ENCODE data around the gene CFAP74.

Gene CFAP74

GRCh38 chr1:1969953-1970716 lies 33.5 kb downstream of the CFAP74 start:
- no peak for DNase-seq (ENCODE audit: low spot score)

GRCh38 chr1:1969505-1969900 lies 34.1 kb downstream of the CFAP74 start:
- no peak for DNase-seq (ENCODE audit: low spot score)

GRCh38 chr1:1968767-1969504 lies 34.6 kb downstream of the CFAP74 start:
- DNase-seq (ENCODE audit: low spot score) = peak; percentile 3

DNA sequence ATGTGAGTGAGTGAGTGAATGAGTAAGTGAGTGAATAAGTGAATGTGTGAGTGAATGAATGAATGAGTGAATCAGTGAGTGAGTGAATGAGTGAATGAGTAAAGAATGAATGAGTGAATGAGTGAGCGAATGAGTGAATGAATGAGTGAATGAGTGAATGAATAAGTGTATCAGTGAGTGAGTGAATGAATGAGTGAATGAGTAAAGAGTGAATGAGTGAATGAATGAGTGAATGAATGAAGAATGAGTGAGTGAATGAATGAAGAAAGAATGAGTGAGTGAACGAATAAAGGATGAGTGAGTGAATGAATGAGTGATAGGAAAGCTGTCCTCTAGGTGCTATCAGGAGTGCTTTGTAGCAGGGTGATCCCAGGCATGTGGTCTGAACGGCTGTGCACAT lies 35.7 kb downstream of the CFAP74 start:
- DNase-seq (ENCODE audit: low spot score) = no peak

GRCh38 chr1:1967151-1967550 lies 36.4 kb downstream of the CFAP74 start:
- no peak for DNase-seq (ENCODE audit: low spot score)

- DNase-seq (ENCODE audit: low spot score) = no peak
Observed at GRCh38 chr1:1966071-1966740, 37.4 kb downstream of the CFAP74 start.

DNA sequence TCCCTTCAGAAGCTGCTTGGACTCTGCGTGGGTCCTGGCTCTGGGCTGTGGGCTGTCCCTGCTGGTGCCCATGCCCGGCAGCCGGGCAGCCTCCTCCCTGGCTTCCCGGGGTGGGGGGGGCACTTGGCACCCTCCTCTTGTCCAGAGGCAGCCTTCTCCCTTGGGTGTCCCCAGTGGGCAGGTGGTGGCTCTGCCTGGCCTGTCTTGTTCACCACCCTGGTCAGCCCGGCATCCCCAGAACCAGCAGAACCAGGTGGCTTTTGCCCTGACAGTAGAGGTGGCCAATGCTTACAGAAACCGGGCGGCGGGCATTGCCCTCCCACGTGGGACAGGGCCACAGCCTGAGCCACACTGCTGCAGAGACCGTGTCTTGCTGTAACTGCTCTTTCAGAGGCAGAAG lies 38.0 kb downstream of the CFAP74 start:
- no peak for DNase-seq (ENCODE audit: low spot score)

- DNase-seq (ENCODE audit: low spot score) = no peak
Observed at GRCh38 chr1:1964811-1965210, 38.8 kb downstream of the CFAP74 start.

DNA sequence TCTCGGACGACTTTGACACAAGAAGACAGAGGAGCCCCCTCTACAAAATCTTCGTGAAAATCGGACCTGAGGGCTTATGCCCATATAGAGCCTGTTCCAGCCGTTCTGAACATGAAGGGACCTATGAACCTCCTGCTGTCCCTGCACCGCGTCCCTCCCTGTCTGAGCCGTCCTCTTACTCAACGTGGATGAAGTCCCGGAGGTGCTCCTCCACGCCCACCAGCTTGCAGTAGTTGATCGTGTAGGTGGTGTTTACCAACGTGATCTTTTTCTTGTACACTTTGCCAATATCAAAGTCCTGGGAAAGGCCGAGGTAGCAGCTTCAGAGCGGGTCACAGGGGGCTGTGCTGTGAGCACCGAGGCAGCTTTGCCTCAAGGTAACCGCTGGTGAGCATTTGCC lies 40.0 kb downstream of the CFAP74 start:
- DNase-seq (ENCODE audit: low spot score) = no peak

GRCh38 chr1:1962752-1963151 lies 40.8 kb downstream of the CFAP74 start:
- no peak for DNase-seq (ENCODE audit: low spot score)

DNA sequence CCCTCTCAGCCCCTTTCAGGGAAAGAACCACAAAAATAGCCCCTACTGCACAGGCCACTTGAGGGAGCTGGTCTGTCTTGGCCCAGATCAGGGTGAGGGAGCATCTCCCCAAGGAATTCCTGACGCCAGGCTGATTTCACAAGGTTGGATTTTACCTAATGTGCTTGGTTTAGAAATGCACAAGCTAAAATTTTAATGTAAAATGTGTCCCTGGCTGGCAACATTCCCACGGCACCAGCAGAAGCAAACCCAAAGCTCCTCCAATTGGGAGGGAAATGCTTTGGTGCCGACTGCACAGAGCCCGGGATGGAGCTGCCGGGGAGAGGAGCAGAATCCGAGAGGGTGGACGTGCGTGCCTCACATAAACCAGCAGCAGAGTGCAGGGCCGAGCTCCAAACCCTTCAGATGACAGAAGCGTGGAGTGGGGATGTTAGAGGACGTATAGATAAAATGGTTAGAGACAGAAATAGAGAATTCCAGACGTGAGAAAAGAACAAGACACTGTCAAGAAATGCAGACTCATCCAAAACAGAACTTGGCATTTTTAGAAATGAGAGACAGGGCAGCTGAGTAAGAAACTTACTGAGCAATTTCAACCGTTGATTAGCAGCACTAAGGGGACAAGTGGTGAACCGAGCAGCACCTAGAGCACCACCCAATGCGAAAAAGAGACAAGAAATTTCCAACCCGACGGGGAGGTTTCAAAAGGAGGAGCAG lies 42.9 kb downstream of the CFAP74 start:
- DNase-seq (ENCODE audit: low spot score) = no peak

DNA sequence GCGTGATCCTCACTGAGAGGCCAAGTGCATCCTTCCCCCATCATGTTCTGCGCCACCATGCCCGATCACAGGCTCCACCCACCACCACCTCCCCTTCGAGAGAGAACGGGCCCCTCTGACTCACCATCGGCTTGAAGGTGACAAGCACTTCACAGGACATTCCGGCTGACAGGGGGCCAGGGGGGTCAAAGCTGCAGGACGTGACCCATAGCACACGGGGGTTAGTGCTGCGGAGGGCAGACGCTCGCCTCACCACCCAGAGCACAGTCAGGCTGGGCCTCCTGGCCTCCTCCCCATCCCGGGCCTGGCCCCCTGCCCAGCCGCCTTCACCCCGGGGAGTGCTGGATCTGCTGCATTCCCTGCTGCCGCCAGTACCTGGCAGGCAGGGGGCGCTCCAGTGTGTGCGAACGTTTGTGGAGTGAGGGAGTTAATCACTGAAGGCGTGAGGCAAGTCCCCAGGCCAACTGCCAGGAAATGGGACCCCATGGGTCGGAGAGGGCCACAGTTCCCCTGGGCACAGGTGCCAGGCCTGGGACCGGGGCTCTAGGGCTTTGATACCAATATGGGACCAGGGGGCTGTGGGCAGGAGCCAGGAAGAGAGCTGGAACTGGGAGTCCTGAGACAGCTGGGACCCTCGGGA lies 43.6 kb downstream of the CFAP74 start:
- peak; percentile 65 for DNase-seq (ENCODE audit: low spot score)

DNA sequence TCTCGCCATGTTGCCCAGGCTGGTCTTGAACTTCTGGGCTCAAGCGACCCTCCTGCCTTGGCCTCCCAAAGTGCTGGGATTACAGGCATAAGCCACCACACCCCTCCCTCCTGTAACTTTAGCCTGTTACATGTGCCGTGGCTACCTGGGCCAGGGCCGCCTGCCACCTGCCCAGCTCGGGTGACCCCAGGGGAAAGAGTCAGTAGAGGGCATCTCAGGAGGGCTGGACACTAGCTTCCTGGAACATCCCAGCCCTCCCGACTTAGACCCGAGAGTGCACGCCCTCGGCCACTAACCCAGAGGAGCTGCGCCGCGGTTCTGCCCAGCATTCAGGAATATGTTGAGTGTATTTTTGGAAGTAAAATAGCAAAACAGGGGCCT lies 44.1 kb downstream of the CFAP74 start:
- DNase-seq (ENCODE audit: low spot score) = no peak

DNA sequence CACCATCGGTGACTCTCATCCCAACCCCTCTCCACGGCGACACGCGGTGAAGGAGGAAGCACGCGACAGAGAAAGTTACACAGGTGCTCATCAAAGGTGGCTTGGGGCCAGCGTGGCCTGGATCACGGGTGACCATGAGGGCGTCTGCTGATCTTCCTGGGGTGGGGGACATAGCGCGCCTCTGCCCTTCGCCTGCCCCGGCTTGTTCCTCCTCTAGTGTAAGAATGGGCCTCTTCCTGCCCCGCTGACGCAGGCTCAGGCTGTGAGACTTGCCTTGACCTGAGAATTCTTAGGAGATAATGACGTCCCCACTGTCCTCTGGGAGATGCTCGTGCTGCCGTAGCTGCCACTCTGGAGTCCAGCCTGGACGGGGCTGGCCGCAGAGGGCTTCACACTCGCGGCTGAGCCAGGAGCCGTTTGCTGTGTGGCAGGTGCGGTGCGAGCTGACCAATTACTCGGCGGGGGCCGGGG lies 45.5 kb downstream of the CFAP74 start:
- DNase-seq (ENCODE audit: low spot score) = no peak

DNA sequence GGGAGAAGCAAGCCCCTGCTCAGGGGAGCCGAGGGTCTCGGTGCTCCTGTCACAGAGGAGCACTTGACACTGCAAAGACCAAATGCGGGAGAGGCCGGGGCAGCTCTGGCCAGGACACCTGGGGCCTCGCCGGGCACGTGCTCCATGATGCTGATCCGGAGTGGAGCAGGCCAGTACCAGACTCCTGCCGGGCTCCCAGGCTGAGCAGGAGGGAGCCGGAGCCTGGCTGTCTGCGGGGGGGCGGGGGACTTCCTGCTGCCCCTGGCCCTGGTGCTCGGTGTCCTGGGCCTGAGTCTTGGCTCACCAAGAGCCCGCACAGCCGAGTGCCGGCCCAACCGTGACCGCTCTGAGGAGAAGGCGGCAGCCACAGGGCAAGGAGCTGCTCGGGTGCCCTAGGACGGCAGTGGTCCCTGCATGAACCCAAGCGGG lies 46.0 kb downstream of the CFAP74 start:
- no peak for DNase-seq (ENCODE audit: low spot score)

GRCh38 chr1:1956586-1957532 lies 46.7 kb downstream of the CFAP74 start:
- DNase-seq (ENCODE audit: low spot score) = no peak

GRCh38 chr1:1956101-1956500 lies 47.5 kb downstream of the CFAP74 start:
- DNase-seq (ENCODE audit: low spot score) = no peak

DNA sequence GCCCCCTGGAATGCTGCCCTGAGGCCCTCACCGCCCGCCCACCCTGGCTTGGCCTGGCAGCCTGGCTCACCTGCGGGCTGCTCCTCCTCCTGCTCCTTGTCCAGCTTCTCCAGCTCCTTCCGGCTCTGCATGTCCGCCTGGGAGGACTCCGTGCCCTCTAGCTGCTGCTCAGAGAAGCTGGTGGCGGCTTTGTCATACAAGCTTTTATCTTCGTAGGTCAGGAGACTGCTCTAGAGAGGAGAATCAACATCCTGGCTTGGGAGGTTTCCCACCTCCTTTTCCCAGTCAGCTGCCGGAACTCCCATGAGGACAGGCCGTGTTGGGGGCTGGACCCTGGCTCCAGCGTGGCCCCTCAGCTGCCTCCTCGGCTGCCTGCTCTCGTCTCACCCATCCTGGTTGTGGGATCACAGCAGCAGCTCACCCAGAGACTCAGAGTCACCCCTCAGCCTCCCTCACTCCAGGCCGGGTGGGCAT lies 47.9 kb downstream of the CFAP74 start:
- DNase-seq (ENCODE audit: low spot score) = no peak

- no peak for DNase-seq (ENCODE audit: low spot score)
Observed at GRCh38 chr1:1954831-1955441, 48.6 kb downstream of the CFAP74 start.

GRCh38 chr1:1954015-1954414 lies 49.6 kb downstream of the CFAP74 start:
- no peak for DNase-seq (ENCODE audit: low spot score)

Data from LoVo (cell line).